Body of pancreas (tissue), 4 donors: ENCODE measurements around the gene OR2D2. TPM values are rescaled to one million over a fixed set of nuclear protein-coding genes. Genes with fewer than 3 reads are reported as not detected.

Source experiments
- ATAC-seq: fragments of 150-250 bp; one replicate; pipeline ENCODE4 v1.9.1; 2016
- DNase-seq, 4 donors: peaks; one replicate each; pipeline ENCODE4 v3.0.0-alpha.2; 2019
- H3K27ac ChIP-seq, 4 donors: fragments of 200-600 bp; sonication (generic); 1 replicate in 3 of 4; 2 replicates in 1 of 4; pipeline versions ENCODE4 v1.5.1 to v1.6.1; 2016 to 2019; ENCODE audit warnings: mild to moderate bottlenecking in 1 of 4, mixed read lengths in 1 of 4, moderate library complexity in 1 of 4
- H3K27me3 ChIP-seq, 2 donors: fragments of 200-600 bp; sonication (generic); one replicate each; pipeline ENCODE4 v1.6.0; 2016; ENCODE audit warnings: mild to moderate bottlenecking in 1 of 2
- H3K36me3 ChIP-seq, 2 donors: fragments of 200-600 bp; sonication (generic); replicated peaks in 1 of 2; 2 replicates each; pipeline ENCODE4 v1.5.1; 2016; ENCODE audit warnings: low read depth in 2 of 2; ENCODE audit not compliant: insufficient read depth in 1 of 2
- H3K4me1 ChIP-seq: fragments of 200-600 bp; sonication (generic); one replicate; pipeline ENCODE4 v1.6.0; 2016
- H3K4me3 ChIP-seq, 2 donors: fragments of 200-600 bp; sonication (generic); 1 replicate in 1 of 2; 2 replicates in 1 of 2; pipeline ENCODE4 v1.5.1; 2016 to 2019
- H3K9me3 ChIP-seq, 3 donors: fragments of 200-600 bp; sonication (generic); 1 replicate in 2 of 3; 2 replicates in 1 of 3; pipeline ENCODE4 v1.5.1; 2016
- POLR2A ChIP-seq, 3 donors: fragments of 450-650 bp; IDR thresholded peaks; one replicate each; pipeline ENCODE4 v1.6.1; 2016; ENCODE audit warnings: antibody characterized with exemption in 3 of 3, mild to moderate bottlenecking in 2 of 3
- WGBS, 2 donors: methylation state at CpG; one replicate each; pipeline ENCODE4 v1.1.5; 2017; 5-methylcytosine and 5-hydroxymethylcytosine counted together
- intact Hi-C: fragments of 100-400 bp; cut with DNase I; formaldehyde crosslinking; loops from one replicate; pipeline ENCODE4 v1.15.1; 2023
- total RNA-seq, 2 donors: library from RNA; depleted of rRNA; stranded (reverse); fragments of >200 nt; gene quantifications; one replicate each; pipeline ENCODE4 v1.1.0, GENCODE V29; 2016
- TF ChIP-seq, protein P1 (sequence below), 7 experiments: fragments of 450-650 bp in 4 of 7; fragments of 200-600 bp in 3 of 7; sonication (generic) in 3 of 7; IDR thresholded peaks; one replicate each; pipeline ENCODE4 v1.5.1; 2016 to 2019; ENCODE audit warnings: antibody characterized with exemption in 7 of 7

Gene OR2D2
- total RNA-seq, 2 donors from 2014 or later: 0.78 TPM; not detected in 1

DNA sequence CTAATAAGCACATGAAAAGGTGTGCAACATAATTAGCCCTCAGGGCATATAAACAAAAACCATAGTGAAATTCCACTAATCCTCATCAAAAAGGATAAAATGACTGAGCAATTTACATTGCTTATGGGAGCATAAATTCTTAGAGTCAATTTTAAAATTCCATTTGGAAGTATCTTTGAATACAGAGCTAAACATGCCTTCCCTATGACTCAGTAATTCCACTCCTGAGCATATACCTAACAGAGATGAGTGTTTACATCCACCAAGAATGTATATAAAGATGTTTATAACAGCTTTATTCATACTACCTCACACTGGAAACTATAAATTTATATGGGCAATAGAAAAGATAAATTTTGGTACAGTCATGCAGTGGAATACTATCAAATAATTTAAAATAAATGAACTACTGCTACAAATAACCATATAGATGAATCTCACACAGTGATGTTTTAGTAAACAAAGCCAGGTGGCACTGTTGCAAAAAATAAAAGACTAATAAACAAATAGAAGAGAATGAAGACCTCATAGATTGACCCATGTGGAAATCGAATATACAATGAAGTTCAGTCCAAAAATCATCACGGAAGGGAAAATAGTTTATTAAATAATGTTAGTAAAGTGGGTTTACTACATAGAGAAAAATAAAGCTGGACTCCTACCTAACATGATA, 8.2 kb upstream of the OR2D2 start:
- no peaks in the 10 kb centered on the region for H3K27me3 ChIP-seq
- no peak for DNase-seq
- 63 to 65% methylated on average over 2 of the region's 2 CpGs for WGBS, 2 donors

DNA sequence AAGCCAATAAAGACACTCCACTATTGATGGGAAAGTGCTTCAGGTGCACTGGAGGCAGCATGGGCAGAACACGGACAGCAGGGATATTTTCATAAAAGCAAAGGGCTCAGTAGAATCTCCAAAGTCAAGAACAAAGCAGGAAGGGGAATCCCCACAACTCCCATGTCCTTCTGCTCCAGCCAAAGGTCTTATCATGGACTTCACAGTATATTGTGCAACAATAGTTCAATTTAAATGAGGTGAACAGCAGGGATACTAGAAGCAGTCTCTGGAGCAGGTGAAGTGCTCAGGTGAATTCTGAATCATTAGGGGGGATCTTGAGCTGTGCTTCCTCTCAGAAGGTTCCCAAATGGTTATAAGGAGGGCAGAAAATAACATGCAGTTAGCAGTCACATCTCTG, 6.6 kb upstream of the OR2D2 start:
- WGBS, 2 donors: 60 to 71% methylated on average over 1 of the region's 1 CpG
- H3K27ac ChIP-seq: no peak overlapping the region

More for the DNA sequence above, 8.2 kb upstream of the OR2D2 start:
- Histone ChIP-seq H3K27ac (no peak overlapping the region), H3K36me3 (no peaks in the 10 kb centered on the region), H3K4me1 (no peaks in the 10 kb centered on the region), H3K4me3 (no peak overlapping the region), H3K9me3 (no peaks in the 10 kb centered on the region)
- TF ChIP-seq, protein P1, sequence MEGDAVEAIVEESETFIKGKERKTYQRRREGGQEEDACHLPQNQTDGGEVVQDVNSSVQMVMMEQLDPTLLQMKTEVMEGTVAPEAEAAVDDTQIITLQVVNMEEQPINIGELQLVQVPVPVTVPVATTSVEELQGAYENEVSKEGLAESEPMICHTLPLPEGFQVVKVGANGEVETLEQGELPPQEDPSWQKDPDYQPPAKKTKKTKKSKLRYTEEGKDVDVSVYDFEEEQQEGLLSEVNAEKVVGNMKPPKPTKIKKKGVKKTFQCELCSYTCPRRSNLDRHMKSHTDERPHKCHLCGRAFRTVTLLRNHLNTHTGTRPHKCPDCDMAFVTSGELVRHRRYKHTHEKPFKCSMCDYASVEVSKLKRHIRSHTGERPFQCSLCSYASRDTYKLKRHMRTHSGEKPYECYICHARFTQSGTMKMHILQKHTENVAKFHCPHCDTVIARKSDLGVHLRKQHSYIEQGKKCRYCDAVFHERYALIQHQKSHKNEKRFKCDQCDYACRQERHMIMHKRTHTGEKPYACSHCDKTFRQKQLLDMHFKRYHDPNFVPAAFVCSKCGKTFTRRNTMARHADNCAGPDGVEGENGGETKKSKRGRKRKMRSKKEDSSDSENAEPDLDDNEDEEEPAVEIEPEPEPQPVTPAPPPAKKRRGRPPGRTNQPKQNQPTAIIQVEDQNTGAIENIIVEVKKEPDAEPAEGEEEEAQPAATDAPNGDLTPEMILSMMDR (IDR thresholded peaks at IDR 0.05): no peak
- TF ChIP-seq POLR2A (IDR thresholded peaks at IDR 0.05): no peak
- no peak for ATAC-seq
- intact Hi-C loops: no loop called here

DNA sequence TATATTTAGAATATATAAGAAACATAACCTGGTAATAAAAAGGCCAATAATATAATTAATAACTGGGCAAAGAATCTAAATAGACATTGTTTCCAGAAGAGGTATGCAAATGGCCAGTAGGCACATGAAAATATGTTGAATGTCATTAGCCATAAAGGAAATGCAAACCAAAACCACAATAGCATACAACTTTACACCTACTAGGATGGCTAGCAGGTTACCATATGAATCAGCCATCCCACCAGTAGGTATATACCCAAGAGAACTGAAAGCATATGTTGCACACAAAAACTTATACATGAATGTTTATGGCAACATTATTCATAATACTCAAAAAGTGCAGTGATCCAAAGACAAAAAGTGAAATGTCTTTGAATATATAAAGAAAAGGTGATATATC, 2.7 kb upstream of the OR2D2 start:
- intact Hi-C loops: no loop called here
- H3K27me3 ChIP-seq: no peaks in the 10 kb centered on the region
- no peaks in the 10 kb centered on the region for H3K9me3 ChIP-seq
- no peak for DNase-seq
- no peaks in the 10 kb centered on the region for H3K4me1 ChIP-seq
- H3K27ac ChIP-seq: no peak overlapping the region
- ATAC-seq: no peak
- no peaks in the 10 kb centered on the region for H3K36me3 ChIP-seq
- H3K4me3 ChIP-seq: no peak overlapping the region
- TF ChIP-seq, protein P1 (IDR thresholded peaks at IDR 0.05): no peak
- no peak for TF ChIP-seq POLR2A (IDR thresholded peaks at IDR 0.05)

More for the DNA sequence above, 6.6 kb upstream of the OR2D2 start:
- no peaks in the 10 kb centered on the region for H3K9me3 ChIP-seq
- H3K27me3 ChIP-seq: no peaks in the 10 kb centered on the region
- intact Hi-C loops: no loop called here
- H3K36me3 ChIP-seq: no peaks in the 10 kb centered on the region
- TF ChIP-seq, protein P1 (IDR thresholded peaks at IDR 0.05): no peak
- no peaks in the 10 kb centered on the region for H3K4me1 ChIP-seq
- no peak overlapping the region for H3K4me3 ChIP-seq
- DNase-seq: no peak
- no peak for ATAC-seq

DNA sequence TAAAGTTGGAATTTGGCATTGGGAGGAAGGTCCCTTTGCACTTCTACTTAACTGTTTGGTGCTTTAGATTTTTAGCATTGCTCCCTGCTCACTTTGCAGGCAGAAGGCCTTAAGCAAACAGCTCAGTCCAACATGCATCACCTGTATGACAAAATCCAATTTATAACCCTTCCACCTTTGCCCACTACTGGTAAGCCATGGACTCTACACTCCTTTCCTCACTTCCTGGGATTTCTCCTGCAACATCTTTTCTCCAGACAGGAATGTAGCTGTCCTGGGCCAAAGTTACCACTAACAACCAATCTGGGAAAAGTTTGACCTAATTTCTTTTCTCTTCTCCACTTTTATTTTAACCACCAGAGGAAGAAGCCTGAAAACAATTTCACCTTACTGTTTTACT, 1.8 kb upstream of the OR2D2 start:
- Histone ChIP-seq H3K4me3 (no peak overlapping the region), H3K9me3 (no peaks in the 10 kb centered on the region), H3K27me3 (no peaks in the 10 kb centered on the region), H3K27ac (no peak overlapping the region), H3K36me3 (no peaks in the 10 kb centered on the region), H3K4me1 (no peaks in the 10 kb centered on the region)
- DNase-seq: no peak
- TF ChIP-seq, protein P1 (IDR thresholded peaks at IDR 0.05): no peak
- no peak for TF ChIP-seq POLR2A (IDR thresholded peaks at IDR 0.05)
- intact Hi-C loops: no loop called here
- ATAC-seq: no peak

DNA sequence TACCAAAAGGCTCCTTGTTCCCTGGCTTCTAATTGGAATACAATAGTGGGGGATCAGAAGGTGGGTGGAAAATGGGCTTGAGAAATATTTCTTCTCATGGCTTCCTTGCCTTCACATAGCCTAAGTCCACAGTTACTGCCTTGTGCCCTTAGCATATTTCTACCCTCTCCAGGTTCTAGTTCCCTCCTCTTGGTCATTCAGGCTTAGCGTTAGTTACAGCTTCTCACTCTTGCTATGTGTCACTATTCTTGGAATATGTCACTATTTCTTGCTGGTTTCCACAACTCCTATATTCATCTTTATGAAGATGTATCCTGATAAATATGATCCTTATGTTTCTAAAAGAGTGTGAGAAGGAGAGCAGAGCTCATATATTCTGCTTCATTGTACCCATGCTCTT, 2.5 kb downstream of the OR2D2 start:
- TF ChIP-seq, protein P1 (IDR thresholded peaks at IDR 0.05): no peak
- TF ChIP-seq POLR2A (IDR thresholded peaks at IDR 0.05): no peak
- H3K36me3 ChIP-seq: no peaks in the 10 kb centered on the region
- ATAC-seq: no peak
- H3K27me3 ChIP-seq: no peaks in the 10 kb centered on the region
- no peak for DNase-seq
- H3K4me3 ChIP-seq: no peak overlapping the region
- H3K4me1 ChIP-seq: no peaks in the 10 kb centered on the region
- H3K9me3 ChIP-seq: no peaks in the 10 kb centered on the region
- intact Hi-C loops: no loop called here
- WGBS, 2 donors: 74 to 86% methylated on average over 1 of the region's 1 CpG
- no peak overlapping the region for H3K27ac ChIP-seq
